ENCODE results near the gene DHODH. TPM values are rescaled to one million over a fixed set of nuclear protein-coding genes. Genes with fewer than 3 reads are reported as not detected.

The DHODH gene
- total RNA-seq, 4 donors from 2014 or later, result 5.1 to 7.3 (median 6.7) TPM

GRCh38 chr16:72036098-72036497 lies 27.6 kb downstream of the DHODH start:
- Histone ChIP-seq H3K36me3 (no peaks in the 10 kb centered on the region), H3K27me3 (no peaks in the 10 kb centered on the region), H3K9me3 (no peaks in the 10 kb centered on the region), H3K4me1 (no peaks in the 10 kb centered on the region), H3K4me3 (no peak overlapping the region), H3K27ac (no peak overlapping the region)
- in situ Hi-C loops (cut with MboI; ENCODE audit: low sequenced_read_pairs in 4 of 4) (no loop called here), intact Hi-C loops (cut with DNase I; ENCODE audit: low total_unique reads) (no loop called here)
- TF ChIP-seq POLR2A (IDR thresholded peaks at IDR 0.05) (no peak), CTCF (IDR thresholded peaks at IDR 0.05 in 4 of 5, conservative IDR thresholded peaks at IDR 0.05 in 1 of 5) (no peak)
- ATAC-seq (no peak), DNase-seq (no peak)

- peaks cover 20 to 27% of the 10 kb centered on the region in 2 donors for H3K4me1 ChIP-seq
- H3K36me3 ChIP-seq, result no peaks in the 10 kb centered on the region
- DNase-seq, result peak; percentile 81 to 87
- H3K27me3 ChIP-seq, result no peaks in the 10 kb centered on the region
- no peak overlapping the region for H3K4me3 ChIP-seq
- H3K9me3 ChIP-seq, result no peaks in the 10 kb centered on the region
- H3K27ac ChIP-seq, result peak overlapping the region; percentile 76 to 85 (median 81)
- intact Hi-C loops (cut with DNase I; ENCODE audit: low total_unique reads) (no loop called here), in situ Hi-C loops (cut with MboI; ENCODE audit: low sequenced_read_pairs in 4 of 4) (no loop called here)
- TF ChIP-seq POLR2A (IDR thresholded peaks at IDR 0.05), result no peak
- no peak for TF ChIP-seq CTCF (IDR thresholded peaks at IDR 0.05 in 4 of 5, conservative IDR thresholded peaks at IDR 0.05 in 1 of 5)
- ATAC-seq, result peak; percentile 89 to 94
Measured at GRCh38 chr16:72042157-72042660, 33.7 kb downstream of the DHODH start.

GRCh38 chr16:72043058-72043457 lies 34.5 kb downstream of the DHODH start:
- peak in 1 of 2 donors; percentile 61 for DNase-seq
- ATAC-seq, result peak in 1 of 2 donors; percentile 13
- in situ Hi-C loops (cut with MboI; ENCODE audit: low sequenced_read_pairs in 4 of 4) (no loop called here), intact Hi-C loops (cut with DNase I; ENCODE audit: low total_unique reads) (no loop called here)
- Histone ChIP-seq H3K27ac (peak overlapping the region; percentile 76 to 85 (median 81)), H3K27me3 (no peaks in the 10 kb centered on the region), H3K4me3 (no peak overlapping the region), H3K4me1 (peaks cover 20 to 27% of the 10 kb centered on the region in 2 donors), H3K36me3 (no peaks in the 10 kb centered on the region), H3K9me3 (no peaks in the 10 kb centered on the region)
- TF ChIP-seq POLR2A (IDR thresholded peaks at IDR 0.05), result no peak
- no peak for TF ChIP-seq CTCF (IDR thresholded peaks at IDR 0.05 in 4 of 5, conservative IDR thresholded peaks at IDR 0.05 in 1 of 5)

- intact Hi-C loops (cut with DNase I; ENCODE audit: low total_unique reads), result no loop called here
- Histone ChIP-seq H3K4me3 (no peak overlapping the region), H3K27ac (peak overlapping the region; percentile 76 to 85 (median 81)), H3K27me3 (no peaks in the 10 kb centered on the region), H3K36me3 (no peaks in the 10 kb centered on the region), H3K9me3 (no peaks in the 10 kb centered on the region), H3K4me1 (peaks cover 20 to 27% of the 10 kb centered on the region in 2 donors)
- no peak for ATAC-seq
- in situ Hi-C loops (cut with MboI; ENCODE audit: low sequenced_read_pairs in 4 of 4), result no loop called here
- TF ChIP-seq CTCF (IDR thresholded peaks at IDR 0.05 in 4 of 5, conservative IDR thresholded peaks at IDR 0.05 in 1 of 5) (no peak), POLR2A (IDR thresholded peaks at IDR 0.05) (no peak)
- no peak for DNase-seq
Measured at GRCh38 chr16:72043539-72043938, 35.0 kb downstream of the DHODH start.

GRCh38 chr16:72044296-72044695 lies 35.8 kb downstream of the DHODH start:
- H3K4me1 ChIP-seq, result peaks cover 20 to 27% of the 10 kb centered on the region in 2 donors
- ATAC-seq (no peak), DNase-seq (no peak)
- no peaks in the 10 kb centered on the region for H3K36me3 ChIP-seq
- H3K9me3 ChIP-seq, result no peaks in the 10 kb centered on the region
- H3K27ac ChIP-seq, result no peak overlapping the region
- H3K4me3 ChIP-seq, result no peak overlapping the region
- H3K27me3 ChIP-seq, result no peaks in the 10 kb centered on the region
- intact Hi-C loops (cut with DNase I; ENCODE audit: low total_unique reads), result no loop called here
- in situ Hi-C loops (cut with MboI; ENCODE audit: low sequenced_read_pairs in 4 of 4), result no loop called here
- TF ChIP-seq CTCF (IDR thresholded peaks at IDR 0.05 in 4 of 5, conservative IDR thresholded peaks at IDR 0.05 in 1 of 5) (no peak), POLR2A (IDR thresholded peaks at IDR 0.05) (no peak)
